Neural crest cell (in vitro differentiated cells): ENCODE data around the gene OPALIN. TPM values are rescaled to one million over a fixed set of nuclear protein-coding genes. Genes with fewer than 3 reads are reported as not detected.

Source experiments
- DNase-seq: peaks from one replicate; pipeline ENCODE4 v3.0.0; 2021; ENCODE audit warnings: low read depth, mixed read lengths, low spot score
- H3K27ac Mint-ChIP-seq: one replicate; pipeline ENCODE4 v1.8.0; 2021; ENCODE audit warnings: mild to moderate bottlenecking, mixed read lengths; ENCODE audit not compliant: unreplicated experiment
- H3K27me3 Mint-ChIP-seq: 2 replicates; pipeline ENCODE4 v1.8.0; 2021; ENCODE audit warnings: low read depth, mild to moderate bottlenecking, mixed read lengths
- H3K36me3 Mint-ChIP-seq: 2 replicates; pipeline ENCODE4 v1.8.0; 2021; ENCODE audit warnings: low read depth, mild to moderate bottlenecking, mixed read lengths
- H3K4me1 Mint-ChIP-seq: 2 replicates; pipeline ENCODE4 v1.8.0; 2021; ENCODE audit warnings: mixed read lengths
- H3K4me3 Mint-ChIP-seq: one replicate; pipeline ENCODE4 v1.8.0; 2021; ENCODE audit warnings: mild to moderate bottlenecking, mixed read lengths
- H3K9me3 Mint-ChIP-seq: 2 replicates; pipeline ENCODE4 v1.8.0; 2021; ENCODE audit warnings: mixed read lengths
- total RNA-seq: library from RNA; stranded (reverse); gene quantifications from 2 replicates; pipeline ENCODE4 v1.2.1, GENCODE V29; 2021
- TF ChIP-seq, protein P1 (sequence below): fragments of 200-600 bp; sonication (generic); conservative IDR thresholded peaks from 2 replicates; pipeline ENCODE4 v1.5.0; 2021; ENCODE audit warnings: antibody characterized with exemption, mild to moderate bottlenecking

The OPALIN gene
- total RNA-seq, 1 donor from 2014 or later = not detected

GRCh38 chr10:96325719-96326373, 33.0 kb downstream of the OPALIN start:
- no peak for DNase-seq
- Mint-ChIP-seq H3K27ac (no peak overlapping the region), H3K9me3 (no peaks in the 10 kb centered on the region), H3K4me3 (no peak overlapping the region), H3K36me3 (no peaks in the 10 kb centered on the region), H3K27me3 (peaks cover 5% of the 10 kb centered on the region), H3K4me1 (no peaks in the 10 kb centered on the region)
- TF ChIP-seq, protein P1, sequence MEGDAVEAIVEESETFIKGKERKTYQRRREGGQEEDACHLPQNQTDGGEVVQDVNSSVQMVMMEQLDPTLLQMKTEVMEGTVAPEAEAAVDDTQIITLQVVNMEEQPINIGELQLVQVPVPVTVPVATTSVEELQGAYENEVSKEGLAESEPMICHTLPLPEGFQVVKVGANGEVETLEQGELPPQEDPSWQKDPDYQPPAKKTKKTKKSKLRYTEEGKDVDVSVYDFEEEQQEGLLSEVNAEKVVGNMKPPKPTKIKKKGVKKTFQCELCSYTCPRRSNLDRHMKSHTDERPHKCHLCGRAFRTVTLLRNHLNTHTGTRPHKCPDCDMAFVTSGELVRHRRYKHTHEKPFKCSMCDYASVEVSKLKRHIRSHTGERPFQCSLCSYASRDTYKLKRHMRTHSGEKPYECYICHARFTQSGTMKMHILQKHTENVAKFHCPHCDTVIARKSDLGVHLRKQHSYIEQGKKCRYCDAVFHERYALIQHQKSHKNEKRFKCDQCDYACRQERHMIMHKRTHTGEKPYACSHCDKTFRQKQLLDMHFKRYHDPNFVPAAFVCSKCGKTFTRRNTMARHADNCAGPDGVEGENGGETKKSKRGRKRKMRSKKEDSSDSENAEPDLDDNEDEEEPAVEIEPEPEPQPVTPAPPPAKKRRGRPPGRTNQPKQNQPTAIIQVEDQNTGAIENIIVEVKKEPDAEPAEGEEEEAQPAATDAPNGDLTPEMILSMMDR = no peak

DNA sequence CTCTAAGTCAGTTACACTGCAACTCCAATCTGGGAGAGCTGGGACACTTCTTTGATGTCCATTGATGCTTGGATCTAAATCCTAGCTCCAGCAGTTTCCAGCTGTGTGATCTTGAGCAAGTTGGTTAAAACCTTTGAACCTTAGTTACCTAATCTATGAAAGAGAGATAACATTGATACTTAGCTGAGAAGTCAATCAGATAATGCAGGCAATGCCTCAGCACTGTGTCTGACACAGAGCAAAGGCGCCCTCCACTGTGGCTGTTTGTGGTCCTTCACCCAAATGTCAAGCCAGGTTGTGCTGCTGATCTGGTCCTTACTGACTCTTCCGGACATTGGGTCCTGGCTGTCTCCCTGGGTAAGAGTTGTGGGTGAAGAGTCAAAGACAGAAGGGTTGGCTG, 34.4 kb downstream of the OPALIN start:
- no peak overlapping the region for H3K27ac Mint-ChIP-seq
- TF ChIP-seq, protein P1 = no peak
- no peaks in the 10 kb centered on the region for H3K36me3 Mint-ChIP-seq
- H3K27me3 Mint-ChIP-seq = peaks cover 5% of the 10 kb centered on the region
- no peaks in the 10 kb centered on the region for H3K4me1 Mint-ChIP-seq
- no peaks in the 10 kb centered on the region for H3K9me3 Mint-ChIP-seq
- no peak overlapping the region for H3K4me3 Mint-ChIP-seq
- DNase-seq = no peak

DNA sequence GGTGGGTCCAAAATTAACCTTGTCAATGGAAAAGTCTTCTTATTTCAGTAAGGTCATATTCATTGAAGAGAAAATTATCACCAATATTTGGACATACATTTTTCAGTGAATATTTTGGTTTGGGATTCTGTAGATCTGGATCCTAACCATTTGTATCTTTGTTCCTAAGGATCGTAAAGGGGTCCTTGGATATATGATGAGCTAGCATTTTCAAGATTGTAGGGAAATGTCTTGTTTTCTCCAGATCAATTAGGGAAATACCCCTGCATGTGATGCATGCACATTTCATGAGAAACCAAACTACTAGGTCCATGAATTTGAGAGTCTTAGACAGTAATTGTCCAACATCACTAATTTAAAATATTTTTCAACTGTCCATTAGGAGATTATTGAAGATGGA, 36.5 kb downstream of the OPALIN start:
- H3K9me3 Mint-ChIP-seq = no peaks in the 10 kb centered on the region
- no peaks in the 10 kb centered on the region for H3K36me3 Mint-ChIP-seq
- TF ChIP-seq, protein P1 = no peak
- H3K4me3 Mint-ChIP-seq = no peak overlapping the region
- peaks cover 5% of the 10 kb centered on the region for H3K27me3 Mint-ChIP-seq
- no peaks in the 10 kb centered on the region for H3K4me1 Mint-ChIP-seq
- no peak for DNase-seq
- no peak overlapping the region for H3K27ac Mint-ChIP-seq

DNA sequence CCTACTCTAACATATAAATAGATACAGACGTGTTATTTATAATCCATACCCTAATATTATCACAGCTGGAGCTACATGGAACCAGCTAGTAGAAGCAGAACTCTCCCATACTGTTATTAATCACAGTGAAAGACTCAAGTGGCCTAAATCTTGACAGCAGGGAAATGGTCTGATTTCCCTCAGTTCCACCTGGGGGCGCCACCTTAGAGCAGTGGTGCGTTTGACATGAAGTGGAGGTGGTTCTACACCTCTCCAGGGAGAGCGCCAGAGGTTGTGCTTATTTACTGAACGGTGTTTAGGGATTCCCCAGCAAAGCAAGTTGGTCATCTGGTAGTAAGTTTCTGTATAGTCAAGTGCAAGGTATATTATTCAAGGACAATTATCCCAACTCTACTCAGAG, 37.0 kb downstream of the OPALIN start:
- no peak for DNase-seq
- no peaks in the 10 kb centered on the region for H3K9me3 Mint-ChIP-seq
- H3K4me3 Mint-ChIP-seq = no peak overlapping the region
- H3K27ac Mint-ChIP-seq = no peak overlapping the region
- H3K36me3 Mint-ChIP-seq = no peaks in the 10 kb centered on the region
- TF ChIP-seq, protein P1 = no peak
- no peaks in the 10 kb centered on the region for H3K4me1 Mint-ChIP-seq
- H3K27me3 Mint-ChIP-seq = peaks cover 5% of the 10 kb centered on the region

GRCh38 chr10:96319754-96320474, 38.9 kb downstream of the OPALIN start:
- no peak for DNase-seq
- no peaks in the 10 kb centered on the region for H3K36me3 Mint-ChIP-seq
- TF ChIP-seq, protein P1 = no peak
- peak overlapping the region; percentile 48 for H3K27ac Mint-ChIP-seq
- no peak overlapping the region for H3K4me3 Mint-ChIP-seq
- no peaks in the 10 kb centered on the region for H3K4me1 Mint-ChIP-seq
- H3K27me3 Mint-ChIP-seq = no peaks in the 10 kb centered on the region
- no peaks in the 10 kb centered on the region for H3K9me3 Mint-ChIP-seq
